Sciatic nerve (tissue), 2 donors: ENCODE data around the gene PBX1. TPM values are rescaled to one million over a fixed set of nuclear protein-coding genes. Genes with fewer than 3 reads are reported as not detected.
A peak's percentile ranks its signal among the peaks of the same experiment; 100 is the strongest.
"Not testable (repeated sequence)": the region's sequence is repeated elsewhere in the genome, so short reads cannot be mapped to it uniquely, and the experiment has no call there.

ENCODE experiments used
- ATAC-seq: fragments of 200-7000 bp; cut with Tn5 transposase; one replicate; pipeline ENCODE4 v1.9.1; 2020; ENCODE audit warnings: mild to moderate bottlenecking, moderate library complexity
- DNase-seq: peaks from one replicate; pipeline ENCODE4 v3.0.0-alpha.2; 2020; ENCODE audit warnings: low spot score
- intact Hi-C: fragments of 100-400 bp; cut with DNase I; formaldehyde crosslinking; loops from one replicate; pipeline ENCODE4 v1.14.2; 2022
- total RNA-seq: library from RNA; stranded (reverse); fragmentation: NEBNext Ultra II Directional; extraction: Animal tissue kit (Norgen Biotek cat#: 25700); gene quantifications from one replicate; pipeline ENCODE4 v1.2.1, GENCODE V29; 2021
- donor health status: DM: no; HTN: no; CAD: no.
- donor health status: DM: no; HTN: no; CAD: no.

Gene PBX1
- total RNA-seq, 1 donor from 2014 or later = 72.9 TPM

DNA sequence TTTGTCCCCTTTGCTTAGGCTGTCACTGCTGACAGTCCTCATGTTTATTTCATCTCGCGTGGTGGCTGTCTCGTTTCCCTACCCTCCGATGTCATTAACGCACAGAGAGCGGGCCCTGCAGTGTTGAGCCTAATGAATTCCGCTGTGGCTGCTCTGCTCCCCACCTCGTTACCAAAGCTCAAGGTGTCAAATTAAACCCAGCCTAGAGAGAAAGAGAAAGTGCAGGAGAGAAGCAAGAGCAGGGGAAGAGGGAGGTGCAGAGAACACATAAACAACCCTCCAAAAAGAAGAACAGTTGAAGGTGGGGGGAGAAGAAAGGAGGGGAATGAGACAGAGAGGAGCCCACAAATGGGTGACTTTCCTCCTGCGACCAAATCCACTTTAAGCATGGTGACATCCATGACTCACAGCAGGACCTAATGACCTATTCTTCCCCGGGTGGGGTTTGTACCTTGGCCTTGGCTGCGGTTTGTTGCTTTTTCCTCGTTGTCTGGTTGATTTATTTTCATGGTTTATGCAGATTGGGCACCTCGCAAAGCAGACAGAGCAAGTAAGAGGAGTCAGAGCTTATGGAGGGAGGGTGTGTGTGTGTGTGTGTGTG is 92.5 kb downstream of the PBX1 start:
- DNase-seq (no peak), ATAC-seq (peak; percentile 30)
- intact Hi-C loops = loop anchor here (5.0 kb wide), 1 partner anchor 806 kb away; no protein-coding TSS in a partner anchor

DNA sequence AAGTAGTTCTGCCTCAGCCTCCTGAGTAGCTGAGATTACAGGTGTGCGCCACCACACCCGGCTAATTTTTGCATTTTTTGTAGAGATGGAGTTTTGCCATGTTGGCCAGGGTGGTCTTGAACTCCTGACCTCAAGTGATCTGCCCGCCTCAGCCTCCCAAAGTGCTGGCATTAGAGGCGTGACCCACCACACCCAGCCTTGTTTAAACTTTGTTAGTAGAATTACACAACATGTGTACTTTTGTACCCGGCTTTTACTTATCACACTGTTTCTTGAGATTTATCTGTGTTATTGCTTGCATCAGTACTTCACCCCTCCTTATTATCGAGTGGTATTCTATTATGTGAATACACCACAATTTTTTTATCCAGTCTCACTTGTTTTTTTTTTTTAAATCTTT is 94.0 kb downstream of the PBX1 start:
- intact Hi-C loops = loop anchor here (5.0 kb wide), 1 partner anchor 804 kb away; no protein-coding TSS in a partner anchor
- not testable (repeated sequence) for ATAC-seq, DNase-seq

DNA sequence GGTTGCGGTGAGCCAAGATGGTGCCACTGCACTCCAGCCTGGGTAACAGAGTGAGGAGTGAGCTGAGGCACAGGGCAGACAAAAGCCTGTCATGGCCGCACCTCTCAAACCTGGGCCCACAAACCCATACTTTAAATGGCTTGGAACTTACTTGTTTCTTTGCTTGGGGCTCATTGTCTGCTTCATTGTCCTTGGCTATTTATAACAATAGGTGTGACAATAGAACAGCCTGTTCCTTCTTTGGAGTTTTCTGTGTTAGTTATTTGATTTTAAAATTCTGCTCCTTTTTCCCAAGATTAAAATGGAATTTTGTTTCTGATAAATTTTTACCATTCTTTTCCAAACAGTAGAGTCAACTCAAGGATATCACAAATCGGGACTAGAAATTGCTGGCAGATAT is 94.7 kb downstream of the PBX1 start:
- DNase-seq (no peak), ATAC-seq (no peak)
- intact Hi-C loops = loop anchor here (5.0 kb wide), 1 partner anchor 804 kb away; no protein-coding TSS in a partner anchor

GRCh38 chr1:164654200-164654599 is 95.2 kb downstream of the PBX1 start:
- DNase-seq = no peak
- intact Hi-C loops = loop anchor here (5.0 kb wide), 1 partner anchor 803 kb away; no protein-coding TSS in a partner anchor
- ATAC-seq = no peak

DNA sequence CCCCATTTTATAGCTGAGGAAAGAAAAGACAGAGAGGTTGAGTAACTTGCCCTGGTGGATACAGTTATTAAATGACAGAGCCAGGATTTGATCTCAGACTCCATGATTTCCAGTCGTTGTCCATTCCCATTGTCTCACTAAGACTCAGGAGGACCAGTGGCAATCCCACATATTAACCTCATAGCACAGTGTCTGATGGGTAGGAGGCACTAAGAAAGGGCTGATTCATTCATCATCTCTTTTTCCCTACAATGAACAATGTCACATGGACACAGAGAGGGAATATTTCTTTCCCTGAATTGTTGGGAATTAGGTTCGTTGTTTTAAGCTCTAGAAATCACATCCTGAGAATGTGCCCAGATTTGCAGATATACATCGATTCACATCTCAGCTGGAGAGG is 99.9 kb downstream of the PBX1 start:
- no peak for ATAC-seq
- intact Hi-C loops = no loop called here
- DNase-seq = no peak

- DNase-seq = no peak
- intact Hi-C loops = no loop called here
- ATAC-seq = peak; percentile 17
These were observed 100.8 kb downstream of the PBX1 start for GRCh38 chr1:164659621-164660411.

GRCh38 chr1:164660412-164660772 is 101.4 kb downstream of the PBX1 start:
- intact Hi-C loops = no loop called here
- peak; percentile 36 for ATAC-seq
- DNase-seq = no peak

GRCh38 chr1:164660775-164661174 is 101.8 kb downstream of the PBX1 start:
- intact Hi-C loops = no loop called here

DNA sequence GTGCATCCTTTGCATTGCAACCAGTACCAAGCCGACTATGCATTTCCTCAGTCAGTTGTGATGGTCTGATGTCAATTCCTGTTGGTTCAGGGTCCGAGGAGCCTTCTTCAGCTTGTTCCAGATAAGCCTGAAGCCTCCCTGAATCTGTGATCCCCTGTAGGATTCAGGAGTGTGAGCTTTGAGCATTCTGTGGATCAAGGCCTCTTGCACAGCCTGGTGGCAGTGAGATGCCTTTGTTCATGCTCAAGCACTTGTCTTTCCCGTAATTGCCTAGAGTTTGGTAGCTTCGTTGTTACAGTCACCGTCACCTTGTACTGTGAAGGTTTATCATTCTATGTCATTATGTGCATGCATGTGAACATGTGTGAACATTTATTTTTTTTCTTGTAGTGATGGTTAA is 103.5 kb downstream of the PBX1 start:
- intact Hi-C loops = no loop called here
- no peak for ATAC-seq
- DNase-seq = no peak

More at GRCh38 chr1:164660775-164661174, 101.8 kb downstream of the PBX1 start:
- ATAC-seq (no peak), DNase-seq (no peak)

DNA sequence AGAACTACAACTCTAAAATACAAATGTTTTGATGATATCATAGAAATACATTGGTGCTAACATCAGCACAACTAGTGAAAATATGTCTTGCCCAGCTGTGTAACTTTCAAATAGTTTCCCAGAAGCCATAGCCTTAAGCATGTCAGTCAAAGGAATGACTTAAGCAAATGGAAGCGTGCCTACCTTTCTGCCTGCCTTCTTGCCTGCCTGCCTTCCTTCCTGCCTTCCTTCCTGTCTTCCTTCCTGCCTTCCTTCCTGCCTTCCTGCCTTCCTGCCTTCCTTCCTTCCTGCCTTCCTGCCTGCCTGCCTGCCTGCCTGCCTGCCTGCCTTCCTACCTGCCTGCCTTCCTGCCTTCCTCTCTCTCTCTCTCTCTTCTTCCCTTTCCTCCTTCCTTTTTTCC is 104.0 kb downstream of the PBX1 start:
- intact Hi-C loops = no loop called here

DNA sequence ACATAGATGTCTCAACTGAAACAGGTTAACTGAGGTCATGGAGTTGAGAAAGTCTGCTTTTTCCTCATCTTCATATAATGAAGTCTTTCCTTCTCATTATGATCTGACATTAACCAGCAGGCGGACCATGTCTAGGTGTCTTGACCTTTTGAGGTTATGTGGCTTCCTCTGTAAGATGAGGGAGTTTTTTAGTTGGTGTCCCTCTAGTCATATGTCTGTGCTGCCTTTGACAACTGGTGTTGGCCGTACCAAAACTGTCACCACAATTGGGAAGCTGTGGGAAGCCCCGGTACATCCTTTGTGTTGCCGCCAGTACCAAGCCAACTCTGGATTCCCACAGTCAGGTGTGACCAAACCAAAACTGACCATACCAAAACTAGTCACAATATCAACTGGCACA is 105.1 kb downstream of the PBX1 start:
- no peak for ATAC-seq

More for the DNA sequence above, 104.0 kb downstream of the PBX1 start:
- DNase-seq (no peak), ATAC-seq (no peak)

DNA sequence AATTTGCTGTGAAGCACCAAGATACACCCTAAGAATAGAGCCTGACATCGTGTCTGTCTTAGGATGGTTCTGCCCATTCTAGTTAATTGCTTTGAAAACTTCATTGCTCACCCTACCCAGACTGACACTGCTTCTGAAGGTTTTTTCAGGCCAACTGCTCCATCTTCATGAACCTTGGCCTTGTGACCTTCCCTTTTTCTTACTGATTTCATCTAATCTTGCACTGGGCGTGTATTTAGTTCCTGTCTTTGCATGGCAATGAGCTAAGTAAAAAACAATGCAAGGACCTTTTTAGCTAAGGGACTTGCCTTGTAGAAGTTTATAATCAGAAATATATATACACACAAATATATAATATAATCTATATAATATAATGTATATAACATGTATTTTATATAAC is 108.0 kb downstream of the PBX1 start:
- no peak for DNase-seq
- no peak for ATAC-seq
- intact Hi-C loops = no loop called here

More for the DNA sequence above, 105.1 kb downstream of the PBX1 start:
- DNase-seq = no peak
- intact Hi-C loops = no loop called here

DNA sequence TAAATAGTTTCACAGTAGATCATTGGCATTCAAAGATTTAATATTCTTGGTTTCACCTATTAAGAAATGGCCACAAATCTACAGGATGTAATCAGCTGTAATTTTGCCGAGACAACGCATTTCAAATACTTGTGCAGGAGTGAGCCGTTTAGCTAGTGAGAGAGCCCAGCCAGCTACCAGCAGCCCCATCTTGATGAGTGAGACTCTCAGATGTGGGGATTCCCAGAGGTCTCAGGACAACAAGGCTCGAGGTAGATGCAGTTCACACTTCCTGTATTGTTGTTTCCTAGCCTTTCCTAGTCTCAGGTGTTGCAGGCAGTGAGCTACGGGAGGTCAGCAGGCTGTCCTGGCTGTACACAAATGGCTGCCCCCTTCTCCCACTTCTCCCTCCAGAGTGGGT is 108.6 kb downstream of the PBX1 start:
- intact Hi-C loops = no loop called here
- DNase-seq (no peak), ATAC-seq (no peak)

DNA sequence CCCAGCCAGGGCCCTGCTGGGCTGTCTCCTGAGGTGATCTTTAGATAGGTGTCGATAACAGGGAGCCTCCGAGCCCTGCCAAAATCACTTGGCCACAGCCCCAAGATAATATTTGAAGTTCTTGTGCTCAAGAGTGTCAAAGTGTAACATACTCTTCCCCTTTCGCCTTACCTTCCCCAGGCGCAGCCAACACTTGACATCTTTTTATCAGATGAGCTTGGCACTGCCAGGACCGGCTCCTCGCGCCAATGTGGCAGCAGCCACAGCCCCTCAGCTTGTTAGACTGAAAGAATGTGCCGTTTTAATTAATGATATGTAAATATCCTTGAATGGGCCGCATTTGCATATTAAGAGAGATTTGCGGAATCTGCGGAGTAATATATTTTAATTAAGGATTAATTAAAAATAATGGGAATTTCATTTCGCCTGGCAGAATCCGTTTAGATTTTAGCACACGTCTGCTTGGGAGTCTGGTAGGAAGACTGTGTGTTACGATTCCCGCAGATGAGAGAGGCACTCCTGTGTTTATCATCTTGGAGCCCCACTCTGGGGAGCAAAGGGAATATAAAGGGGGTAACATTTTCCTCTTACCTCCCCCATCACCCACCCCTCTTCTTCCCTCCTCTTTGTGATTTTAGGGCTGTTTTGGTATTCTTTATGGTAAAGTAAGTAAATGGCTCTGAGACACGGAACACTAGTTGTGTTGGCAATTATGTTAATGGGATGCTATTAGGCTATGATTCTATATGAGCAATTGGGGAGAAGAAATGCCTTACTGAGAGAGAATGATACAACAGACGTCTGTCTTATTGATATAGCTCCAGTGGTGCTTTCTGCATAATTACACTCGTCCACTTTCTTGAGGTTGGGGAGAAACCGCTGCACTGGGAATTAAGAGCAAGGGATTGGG is 109.8 kb downstream of the PBX1 start:
- ATAC-seq (no peak), DNase-seq (no peak)
- intact Hi-C loops = no loop called here

DNA sequence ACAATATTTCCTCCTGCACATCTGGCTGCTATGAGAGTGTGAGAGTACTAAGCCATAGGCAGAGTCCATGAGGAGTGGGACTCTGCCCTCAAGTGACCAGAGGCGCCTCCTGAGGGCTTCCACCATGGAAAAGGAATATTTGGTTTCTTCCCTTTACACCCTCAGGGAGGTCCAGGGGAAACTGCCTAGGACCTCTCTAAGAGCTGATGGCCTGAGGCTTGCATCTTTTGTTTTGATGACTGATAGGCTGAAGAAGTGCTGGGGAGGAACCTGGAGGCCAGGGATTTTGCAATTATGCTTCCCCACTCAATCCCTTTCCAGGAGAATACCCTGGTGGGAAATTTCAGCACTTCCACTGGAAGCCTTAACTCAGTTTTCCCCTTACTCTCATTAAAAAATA is 111.0 kb downstream of the PBX1 start:
- intact Hi-C loops = no loop called here
- no peak for DNase-seq
- ATAC-seq = no peak

GRCh38 chr1:164670786-164671185 is 111.8 kb downstream of the PBX1 start:
- no peak for DNase-seq
- ATAC-seq = no peak
- intact Hi-C loops = no loop called here

GRCh38 chr1:164671323-164671965 is 112.5 kb downstream of the PBX1 start:
- ATAC-seq (no peak), DNase-seq (no peak)
- intact Hi-C loops = no loop called here

GRCh38 chr1:164671966-164672571 is 113.1 kb downstream of the PBX1 start:
- intact Hi-C loops = no loop called here
- ATAC-seq (no peak), DNase-seq (no peak)

DNA sequence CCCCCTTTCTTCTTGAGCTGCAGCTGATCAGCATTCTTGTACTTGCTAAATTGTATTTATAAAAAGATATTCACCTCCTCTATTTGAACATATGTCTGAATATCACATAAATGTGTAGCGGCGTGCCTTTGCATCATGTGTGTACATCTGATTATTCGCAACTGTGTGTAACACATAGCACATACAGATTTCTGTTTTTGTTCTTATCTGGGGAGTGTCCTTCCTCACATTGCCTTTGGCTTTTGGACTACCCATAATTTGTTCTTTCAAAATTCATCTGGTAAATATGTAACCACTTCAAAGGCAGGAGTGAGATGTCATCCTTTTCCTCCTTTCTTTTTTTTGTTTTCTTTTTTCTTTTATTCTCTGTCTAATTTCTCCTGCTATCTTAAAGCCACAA is 113.6 kb downstream of the PBX1 start:
- ATAC-seq = no peak
- intact Hi-C loops = no loop called here
- DNase-seq = no peak
